C4-2B (cell line): ENCODE measurements around the gene KIF11.

Experiments used
- ZFX ChIP-seq: fragments of 450-650 bp; IDR thresholded peaks from 2 replicates; pipeline ENCODE4 v1.6.1; 2017
- TF ChIP-seq, protein P1 (sequence below): fragments of 450-650 bp; conservative IDR thresholded peaks from 2 replicates; pipeline ENCODE4 v1.5.1; 2017; ENCODE audit warnings: mild to moderate bottlenecking

- TF ChIP-seq, protein P1, sequence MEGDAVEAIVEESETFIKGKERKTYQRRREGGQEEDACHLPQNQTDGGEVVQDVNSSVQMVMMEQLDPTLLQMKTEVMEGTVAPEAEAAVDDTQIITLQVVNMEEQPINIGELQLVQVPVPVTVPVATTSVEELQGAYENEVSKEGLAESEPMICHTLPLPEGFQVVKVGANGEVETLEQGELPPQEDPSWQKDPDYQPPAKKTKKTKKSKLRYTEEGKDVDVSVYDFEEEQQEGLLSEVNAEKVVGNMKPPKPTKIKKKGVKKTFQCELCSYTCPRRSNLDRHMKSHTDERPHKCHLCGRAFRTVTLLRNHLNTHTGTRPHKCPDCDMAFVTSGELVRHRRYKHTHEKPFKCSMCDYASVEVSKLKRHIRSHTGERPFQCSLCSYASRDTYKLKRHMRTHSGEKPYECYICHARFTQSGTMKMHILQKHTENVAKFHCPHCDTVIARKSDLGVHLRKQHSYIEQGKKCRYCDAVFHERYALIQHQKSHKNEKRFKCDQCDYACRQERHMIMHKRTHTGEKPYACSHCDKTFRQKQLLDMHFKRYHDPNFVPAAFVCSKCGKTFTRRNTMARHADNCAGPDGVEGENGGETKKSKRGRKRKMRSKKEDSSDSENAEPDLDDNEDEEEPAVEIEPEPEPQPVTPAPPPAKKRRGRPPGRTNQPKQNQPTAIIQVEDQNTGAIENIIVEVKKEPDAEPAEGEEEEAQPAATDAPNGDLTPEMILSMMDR, result no peak
- no peak for TF ChIP-seq ZFX
Observed at GRCh38 chr10:92688573-92688926, 95.6 kb downstream of the KIF11 start.
